Loucy (cell line): ENCODE data around the gene ZFAND3.

Experiments used
- EZH2phosphoT487 ChIP-seq: fragments of 200-600 bp; IDR thresholded peaks from 2 replicates; pipeline ENCODE4 v1.6.1; 2018; ENCODE audit warnings: antibody characterized with exemption, mild to moderate bottlenecking, moderate library complexity, borderline replicate concordance
- TF ChIP-seq, protein P1 (sequence below): fragments of 200-600 bp; sonication (generic); conservative IDR thresholded peaks from 2 replicates; pipeline ENCODE4 v1.5.1; 2014; ENCODE audit warnings: mild to moderate bottlenecking, antibody characterized with exemption, low read length

DNA sequence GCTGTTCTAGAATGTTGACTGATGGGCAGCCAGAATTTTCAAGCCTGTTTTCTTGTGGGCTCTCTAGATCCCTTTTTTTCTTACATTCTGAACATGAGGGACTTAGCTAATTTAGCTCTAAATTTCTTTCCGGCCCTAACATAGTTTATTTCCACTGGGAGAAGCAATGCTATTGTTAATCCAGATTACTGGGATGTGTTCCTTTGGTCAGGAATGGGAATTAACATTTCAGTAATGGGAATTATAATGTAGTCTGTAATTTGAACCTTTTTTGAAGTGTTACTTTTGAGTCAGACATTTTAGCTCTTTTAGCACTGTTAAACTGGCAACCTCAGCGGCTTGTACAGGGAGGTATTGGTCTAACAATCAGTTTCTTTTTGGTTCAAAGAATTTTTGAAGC, 7.5 kb downstream of the ZFAND3 start:
- TF ChIP-seq, protein P1, sequence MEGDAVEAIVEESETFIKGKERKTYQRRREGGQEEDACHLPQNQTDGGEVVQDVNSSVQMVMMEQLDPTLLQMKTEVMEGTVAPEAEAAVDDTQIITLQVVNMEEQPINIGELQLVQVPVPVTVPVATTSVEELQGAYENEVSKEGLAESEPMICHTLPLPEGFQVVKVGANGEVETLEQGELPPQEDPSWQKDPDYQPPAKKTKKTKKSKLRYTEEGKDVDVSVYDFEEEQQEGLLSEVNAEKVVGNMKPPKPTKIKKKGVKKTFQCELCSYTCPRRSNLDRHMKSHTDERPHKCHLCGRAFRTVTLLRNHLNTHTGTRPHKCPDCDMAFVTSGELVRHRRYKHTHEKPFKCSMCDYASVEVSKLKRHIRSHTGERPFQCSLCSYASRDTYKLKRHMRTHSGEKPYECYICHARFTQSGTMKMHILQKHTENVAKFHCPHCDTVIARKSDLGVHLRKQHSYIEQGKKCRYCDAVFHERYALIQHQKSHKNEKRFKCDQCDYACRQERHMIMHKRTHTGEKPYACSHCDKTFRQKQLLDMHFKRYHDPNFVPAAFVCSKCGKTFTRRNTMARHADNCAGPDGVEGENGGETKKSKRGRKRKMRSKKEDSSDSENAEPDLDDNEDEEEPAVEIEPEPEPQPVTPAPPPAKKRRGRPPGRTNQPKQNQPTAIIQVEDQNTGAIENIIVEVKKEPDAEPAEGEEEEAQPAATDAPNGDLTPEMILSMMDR: no peak
- no peak for TF ChIP-seq EZH2phosphoT487
